ENCODE data around the gene BCAS3.

- TF ChIP-seq POLR2AphosphoS5 (IDR thresholded peaks at IDR 0.05; ENCODE audit: low read depth, low read length) (no peak), CTCF (IDR thresholded peaks at IDR 0.05 in 2 of 3, conservative IDR thresholded peaks at IDR 0.05 in 1 of 3; ENCODE audit: borderline replicate concordance in 1 of 3, insufficient read depth in 1 of 3, low read depth in 2 of 3, low read length in 2 of 3) (no peak), EZH2 (IDR thresholded peaks at IDR 0.05) (no peak), YY1 (IDR thresholded peaks at IDR 0.05; ENCODE audit: extremely low read depth, insufficient replicate concordance, low read depth, low read length) (no peak), TCF7L2 (IDR thresholded peaks at IDR 0.05; ENCODE audit: borderline replicate concordance, extremely low read depth, insufficient read depth, insufficient read length) (no peak), EZH2phosphoT487 (IDR thresholded peaks at IDR 0.05; ENCODE audit: borderline replicate concordance) (no peak), ZNF274 (IDR thresholded peaks at IDR 0.05; ENCODE audit: low read depth, low read length) (no peak), POLR2A (IDR thresholded peaks at IDR 0.05; ENCODE audit: borderline replicate concordance, extremely low read depth, insufficient read depth, insufficient read length) (no peak), MAX (IDR thresholded peaks at IDR 0.05) (no peak), CBX3 (IDR thresholded peaks at IDR 0.05; ENCODE audit: low read depth) (no peak), EGR1 (IDR thresholded peaks at IDR 0.05; ENCODE audit: low read depth) (no peak), JUND (IDR thresholded peaks at IDR 0.05) (no peak)
- TF ChIP-seq, protein P1, sequence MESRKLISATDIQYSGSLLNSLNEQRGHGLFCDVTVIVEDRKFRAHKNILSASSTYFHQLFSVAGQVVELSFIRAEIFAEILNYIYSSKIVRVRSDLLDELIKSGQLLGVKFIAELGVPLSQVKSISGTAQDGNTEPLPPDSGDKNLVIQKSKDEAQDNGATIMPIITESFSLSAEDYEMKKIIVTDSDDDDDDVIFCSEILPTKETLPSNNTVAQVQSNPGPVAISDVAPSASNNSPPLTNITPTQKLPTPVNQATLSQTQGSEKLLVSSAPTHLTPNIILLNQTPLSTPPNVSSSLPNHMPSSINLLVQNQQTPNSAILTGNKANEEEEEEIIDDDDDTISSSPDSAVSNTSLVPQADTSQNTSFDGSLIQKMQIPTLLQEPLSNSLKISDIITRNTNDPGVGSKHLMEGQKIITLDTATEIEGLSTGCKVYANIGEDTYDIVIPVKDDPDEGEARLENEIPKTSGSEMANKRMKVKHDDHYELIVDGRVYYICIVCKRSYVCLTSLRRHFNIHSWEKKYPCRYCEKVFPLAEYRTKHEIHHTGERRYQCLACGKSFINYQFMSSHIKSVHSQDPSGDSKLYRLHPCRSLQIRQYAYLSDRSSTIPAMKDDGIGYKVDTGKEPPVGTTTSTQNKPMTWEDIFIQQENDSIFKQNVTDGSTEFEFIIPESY (IDR thresholded peaks at IDR 0.05; ENCODE audit: extremely low read depth, insufficient replicate concordance, low read length): no peak
- TF ChIP-seq, protein P2, sequence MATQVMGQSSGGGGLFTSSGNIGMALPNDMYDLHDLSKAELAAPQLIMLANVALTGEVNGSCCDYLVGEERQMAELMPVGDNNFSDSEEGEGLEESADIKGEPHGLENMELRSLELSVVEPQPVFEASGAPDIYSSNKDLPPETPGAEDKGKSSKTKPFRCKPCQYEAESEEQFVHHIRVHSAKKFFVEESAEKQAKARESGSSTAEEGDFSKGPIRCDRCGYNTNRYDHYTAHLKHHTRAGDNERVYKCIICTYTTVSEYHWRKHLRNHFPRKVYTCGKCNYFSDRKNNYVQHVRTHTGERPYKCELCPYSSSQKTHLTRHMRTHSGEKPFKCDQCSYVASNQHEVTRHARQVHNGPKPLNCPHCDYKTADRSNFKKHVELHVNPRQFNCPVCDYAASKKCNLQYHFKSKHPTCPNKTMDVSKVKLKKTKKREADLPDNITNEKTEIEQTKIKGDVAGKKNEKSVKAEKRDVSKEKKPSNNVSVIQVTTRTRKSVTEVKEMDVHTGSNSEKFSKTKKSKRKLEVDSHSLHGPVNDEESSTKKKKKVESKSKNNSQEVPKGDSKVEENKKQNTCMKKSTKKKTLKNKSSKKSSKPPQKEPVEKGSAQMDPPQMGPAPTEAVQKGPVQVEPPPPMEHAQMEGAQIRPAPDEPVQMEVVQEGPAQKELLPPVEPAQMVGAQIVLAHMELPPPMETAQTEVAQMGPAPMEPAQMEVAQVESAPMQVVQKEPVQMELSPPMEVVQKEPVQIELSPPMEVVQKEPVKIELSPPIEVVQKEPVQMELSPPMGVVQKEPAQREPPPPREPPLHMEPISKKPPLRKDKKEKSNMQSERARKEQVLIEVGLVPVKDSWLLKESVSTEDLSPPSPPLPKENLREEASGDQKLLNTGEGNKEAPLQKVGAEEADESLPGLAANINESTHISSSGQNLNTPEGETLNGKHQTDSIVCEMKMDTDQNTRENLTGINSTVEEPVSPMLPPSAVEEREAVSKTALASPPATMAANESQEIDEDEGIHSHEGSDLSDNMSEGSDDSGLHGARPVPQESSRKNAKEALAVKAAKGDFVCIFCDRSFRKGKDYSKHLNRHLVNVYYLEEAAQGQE (IDR thresholded peaks at IDR 0.05; ENCODE audit: low read depth): no peak
These were observed 211.4 kb downstream of the BCAS3 start for GRCh38 chr17:60888812-60889709.

All from HCT116 (cell line).